Gastroesophageal sphincter (tissue), 4 donors: ENCODE results near the gene RAC2. TPM values are rescaled to one million over a fixed set of nuclear protein-coding genes. Genes with fewer than 3 reads are reported as not detected.

Experiments used
- ATAC-seq: fragments of 150-250 bp; one replicate; pipeline ENCODE4 v1.9.1; 2016; ENCODE audit warnings: mild to moderate bottlenecking, moderate library complexity
- H3K27ac ChIP-seq, 4 donors: fragments of 200-600 bp; sonication (generic) in 3 of 4; 1 replicate in 3 of 4; 2 replicates in 1 of 4; pipeline ENCODE4 v1.5.1; 2016 to 2019
- H3K27me3 ChIP-seq: fragments of 200-600 bp; sonication (generic); one replicate; pipeline ENCODE4 v1.5.1; 2019
- H3K36me3 ChIP-seq, 2 donors: fragments of 200-600 bp; sonication (generic); one replicate each; pipeline ENCODE4 v1.5.1; 2019; ENCODE audit warnings: control low read depth in 1 of 2
- H3K4me1 ChIP-seq, 3 donors: fragments of 200-600 bp; sonication (generic); 1 replicate in 2 of 3; 2 replicates in 1 of 3; pipeline ENCODE4 v1.5.1; 2016 to 2019; ENCODE audit warnings: control low read depth in 2 of 3
- H3K4me3 ChIP-seq, 2 donors: fragments of 200-600 bp; sonication (generic); one replicate each; pipeline ENCODE4 v1.5.1; 2019; ENCODE audit warnings: mild to moderate bottlenecking in 1 of 2, moderate library complexity in 1 of 2
- H3K9me3 ChIP-seq, 3 donors: fragments of 200-600 bp; sonication (generic); one replicate each; pipeline ENCODE4 v1.5.1; 2017 to 2019; ENCODE audit warnings: control low read depth in 2 of 3
- CTCF ChIP-seq, 4 experiments: fragments of 200-600 bp in 2 of 4; fragments of 450-650 bp in 2 of 4; sonication (generic) in 1 of 4; IDR thresholded peaks; one replicate each; pipeline ENCODE4 v1.5.1; 2017 to 2019; ENCODE audit warnings: antibody characterized with exemption in 4 of 4, mild to moderate bottlenecking in 2 of 4, moderate library complexity in 2 of 4
- EP300 ChIP-seq: sonication (generic); formaldehyde crosslinking; IDR thresholded peaks from one replicate; pipeline ENCODE4 v1.6.1; 2017; ENCODE audit warnings: antibody characterized with exemption, mild to moderate bottlenecking
- POLR2A ChIP-seq, 2 donors: fragments of 450-650 bp; IDR thresholded peaks; one replicate each; pipeline ENCODE4 v1.6.1; 2017; ENCODE audit warnings: antibody characterized with exemption in 2 of 2, mild to moderate bottlenecking in 2 of 2, moderate library complexity in 1 of 2
- POLR2AphosphoS5 ChIP-seq: sonication (generic); formaldehyde crosslinking; IDR thresholded peaks from one replicate; pipeline ENCODE4 v1.6.1; 2017; ENCODE audit warnings: antibody characterized with exemption
- WGBS, 2 donors: methylation state at CpG; one replicate each; pipeline ENCODE4 v1.1.5; 2018; ENCODE audit warnings: low coverage in 1 of 2; 5-methylcytosine and 5-hydroxymethylcytosine counted together
- total RNA-seq, 4 donors: library from RNA; depleted of rRNA; stranded (reverse); fragments of >200 nt; gene quantifications; one replicate each; pipeline ENCODE4 v1.1.0, GENCODE V29; 2016

The RAC2 gene
- 10 to 100 TPM in 1 of 4 donors, 1 to 10 TPM in 3; 2.0 to 11.3 (median 6.4) TPM for total RNA-seq

- WGBS, 2 donors, result 22 to 49% methylated on average over 4 to 5 of the region's 23 CpGs
- ATAC-seq, result no peak
- no peaks in the 10 kb centered on the region for H3K9me3 ChIP-seq
- H3K36me3 ChIP-seq, result no peaks in the 10 kb centered on the region
- H3K27me3 ChIP-seq, result peaks cover 68% of the 10 kb centered on the region
- H3K4me3 ChIP-seq, result peak within 1 kb of the TSS in 1 of 2 donors; percentile 39
- TF ChIP-seq CTCF (IDR thresholded peaks at IDR 0.05), result no peak
- TF ChIP-seq POLR2AphosphoS5, result no peak
- TF ChIP-seq POLR2A (IDR thresholded peaks at IDR 0.05), result no peak
- no peak for TF ChIP-seq EP300
- no peaks in the 10 kb centered on the region for H3K4me1 ChIP-seq
- H3K27ac ChIP-seq, result peak within 1 kb of the TSS in 1 of 4 donors; percentile 54
Measured at GRCh38 chr22:37244114-37244921, at the start of gene RAC2. Gene RAC2 (minus strand): TSS chr22:37244269. CDS start chr22:37244148, 121 bp downstream.

- no peaks in the 10 kb centered on the region for H3K4me1 ChIP-seq
- no peaks in the 10 kb centered on the region for H3K9me3 ChIP-seq
- peaks cover 63% of the 10 kb centered on the region for H3K27me3 ChIP-seq
- H3K4me3 ChIP-seq, result no peak overlapping the region
- no peak overlapping the region for H3K27ac ChIP-seq
- no peak for ATAC-seq
- TF ChIP-seq POLR2AphosphoS5, result no peak
- TF ChIP-seq CTCF (IDR thresholded peaks at IDR 0.05), result no peak
- TF ChIP-seq EP300, result no peak
- TF ChIP-seq POLR2A (IDR thresholded peaks at IDR 0.05), result no peak
- WGBS, 2 donors, result 90 to 94% methylated on average over 2 to 3 of the region's 3 CpGs
- no peaks in the 10 kb centered on the region for H3K36me3 ChIP-seq
Measured at GRCh38 chr22:37293172-37293571, 49.1 kb upstream of the RAC2 start.

- no peak overlapping the region for H3K27ac ChIP-seq
- no peaks in the 10 kb centered on the region for H3K9me3 ChIP-seq
- no peaks in the 10 kb centered on the region for H3K36me3 ChIP-seq
- H3K4me3 ChIP-seq, result no peak overlapping the region
- TF ChIP-seq POLR2AphosphoS5 (no peak), POLR2A (IDR thresholded peaks at IDR 0.05) (no peak), CTCF (IDR thresholded peaks at IDR 0.05) (no peak)
- H3K27me3 ChIP-seq, result peaks cover 65% of the 10 kb centered on the region
- ATAC-seq, result no peak
- WGBS, 2 donors, result 76 to 85% methylated on average over 9 of the region's 13 CpGs
- no peaks in the 10 kb centered on the region for H3K4me1 ChIP-seq
Measured at GRCh38 chr22:37292641-37293040, 48.6 kb upstream of the RAC2 start.

- H3K4me1 ChIP-seq, result no peaks in the 10 kb centered on the region
- H3K4me3 ChIP-seq, result no peak overlapping the region
- H3K27ac ChIP-seq, result no peak overlapping the region
- TF ChIP-seq EP300 (no peak), POLR2A (IDR thresholded peaks at IDR 0.05) (no peak), CTCF (IDR thresholded peaks at IDR 0.05) (no peak), POLR2AphosphoS5 (no peak)
- no peak for ATAC-seq
- no peaks in the 10 kb centered on the region for H3K9me3 ChIP-seq
- WGBS, 2 donors, result 83 to 100% methylated on average over 2 of the region's 5 CpGs
- H3K27me3 ChIP-seq, result peaks cover 73% of the 10 kb centered on the region
- no peaks in the 10 kb centered on the region for H3K36me3 ChIP-seq
Measured at GRCh38 chr22:37291559-37292298, 47.7 kb upstream of the RAC2 start.
